ENCODE data around the gene OR56B1. TPM values are rescaled to one million over a fixed set of nuclear protein-coding genes. Genes with fewer than 3 reads are reported as not detected.
"Not testable (repeated sequence)": the region's sequence is repeated elsewhere in the genome, so short reads cannot be mapped to it uniquely, and the experiment has no call there.

OR56B1 gene
- total and polyA plus RNA-seq, 4 donors: not detected

DNA sequence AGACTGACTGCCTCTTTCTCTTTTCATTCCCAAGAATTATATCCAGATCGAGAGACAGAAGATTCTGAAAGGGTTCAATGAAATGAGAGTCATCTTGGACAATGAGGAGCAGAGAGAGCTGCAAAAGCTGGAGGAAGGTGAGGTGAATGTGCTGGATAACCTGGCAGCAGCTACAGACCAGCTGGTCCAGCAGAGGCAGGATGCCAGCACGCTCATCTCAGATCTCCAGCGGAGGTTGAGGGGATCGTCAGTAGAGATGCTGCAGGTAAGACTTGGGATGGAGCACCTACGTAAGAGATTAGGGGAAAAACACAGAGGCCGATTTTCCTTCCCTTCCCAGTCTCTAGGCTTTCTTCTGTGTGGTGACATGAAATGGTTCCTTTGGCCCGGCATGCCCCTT is 38.0 kb upstream of the OR56B1 start:
- Histone ChIP-seq H3K4me1 (ENCODE audit: control insufficient read depth, insufficient read depth, low read length) (no peaks in the 10 kb centered on the region), H3K9me3 (ENCODE audit: control insufficient read depth, insufficient read depth, low read length) (no peaks in the 10 kb centered on the region), H3K27me3 (ENCODE audit: control insufficient read depth, insufficient read depth, low read length) (no peaks in the 10 kb centered on the region), H3K27ac (ENCODE audit: low read depth, low read length) (no peak overlapping the region), H3K36me3 (ENCODE audit: control insufficient read depth, insufficient read depth, low read length) (no peaks in the 10 kb centered on the region), H3K4me3 (ENCODE audit: low read depth, low read length) (no peak overlapping the region)
- no peak for DNase-seq (ENCODE audit: low read depth in 4 of 6, low spot score in 6 of 6)
- WGBS (ENCODE audit: insufficient coverage): 83% methylated on average over 4 of the region's 7 CpGs

DNA sequence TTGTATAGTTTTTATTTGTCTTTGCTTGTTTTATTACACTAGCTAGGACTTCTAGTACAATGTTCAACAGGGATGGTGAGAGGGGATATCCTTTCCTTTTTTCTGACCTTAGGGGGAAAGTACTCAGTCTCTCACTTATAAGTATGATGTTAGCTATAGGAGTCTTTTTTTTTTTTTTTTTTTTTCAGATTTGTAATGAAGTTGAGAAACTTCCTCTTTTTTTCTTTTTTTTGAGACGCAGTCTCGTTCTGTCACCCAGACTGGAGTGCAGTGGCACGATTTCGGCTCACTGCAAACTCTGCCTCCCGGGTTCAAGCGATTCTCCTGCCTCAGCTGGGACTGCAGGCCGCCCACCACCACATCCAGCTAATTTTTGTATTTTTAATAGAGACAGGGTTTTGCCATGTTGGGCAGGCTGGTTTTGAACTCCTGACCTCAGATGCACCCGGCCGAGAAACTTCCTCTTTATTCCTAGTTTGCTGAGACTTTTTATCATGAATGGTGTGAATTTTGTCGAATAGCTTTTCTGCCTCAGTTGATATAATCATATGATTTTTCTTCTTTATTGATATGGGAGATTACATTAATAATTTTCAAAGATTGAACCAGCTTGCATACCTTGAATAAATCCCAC is 35.7 kb upstream of the OR56B1 start:
- H3K36me3 ChIP-seq (ENCODE audit: control insufficient read depth, insufficient read depth, low read length): no peaks in the 10 kb centered on the region
- no peak overlapping the region for H3K27ac ChIP-seq (ENCODE audit: low read depth, low read length)
- WGBS (ENCODE audit: insufficient coverage): 100% methylated on average over 3 of the region's 10 CpGs
- H3K4me1 ChIP-seq (ENCODE audit: control insufficient read depth, insufficient read depth, low read length): no peaks in the 10 kb centered on the region
- peaks cover 2% of the 10 kb centered on the region for H3K9me3 ChIP-seq (ENCODE audit: control insufficient read depth, insufficient read depth, low read length)
- DNase-seq (ENCODE audit: low read depth in 4 of 6, low spot score in 6 of 6): no peak
- H3K4me3 ChIP-seq (ENCODE audit: low read depth, low read length): no peak overlapping the region
- H3K27me3 ChIP-seq (ENCODE audit: control insufficient read depth, insufficient read depth, low read length): no peaks in the 10 kb centered on the region

DNA sequence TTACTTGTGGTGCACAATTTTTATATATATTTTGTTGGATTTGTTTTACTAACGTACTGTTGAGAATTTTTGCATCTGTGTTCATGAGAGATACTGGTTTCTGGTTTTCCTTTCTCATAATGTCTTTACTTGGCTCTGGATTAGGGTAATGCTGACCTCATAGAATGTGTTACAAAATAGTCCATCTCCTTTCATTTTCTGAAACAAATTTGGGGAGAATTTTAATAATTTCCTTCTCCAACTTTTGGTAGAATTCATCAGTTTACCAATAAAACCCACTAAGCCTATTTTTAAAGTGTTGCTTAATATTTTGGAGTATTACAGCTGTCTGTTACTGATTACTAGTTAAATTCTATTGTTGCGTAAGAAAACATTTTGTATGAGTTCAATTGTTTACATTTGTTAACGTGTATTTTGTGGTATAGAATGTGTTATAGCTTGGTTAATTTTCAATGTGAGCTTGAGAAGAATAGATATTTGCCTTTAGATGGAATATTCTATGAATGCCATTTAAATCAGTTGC is 35.1 kb upstream of the OR56B1 start:
- H3K36me3 ChIP-seq (ENCODE audit: control insufficient read depth, insufficient read depth, low read length): no peaks in the 10 kb centered on the region
- H3K27ac ChIP-seq (ENCODE audit: low read depth, low read length): no peak overlapping the region
- H3K4me3 ChIP-seq (ENCODE audit: low read depth, low read length): no peak overlapping the region
- 60% methylated on average over 1 of the region's 3 CpGs for whole genome bisulfite sequencing (ENCODE audit: insufficient coverage)
- DNase-seq (ENCODE audit: low read depth in 4 of 6, low spot score in 6 of 6): no peak
- H3K27me3 ChIP-seq (ENCODE audit: control insufficient read depth, insufficient read depth, low read length): no peaks in the 10 kb centered on the region
- no peaks in the 10 kb centered on the region for H3K4me1 ChIP-seq (ENCODE audit: control insufficient read depth, insufficient read depth, low read length)
- peaks cover 2% of the 10 kb centered on the region for H3K9me3 ChIP-seq (ENCODE audit: control insufficient read depth, insufficient read depth, low read length)

DNA sequence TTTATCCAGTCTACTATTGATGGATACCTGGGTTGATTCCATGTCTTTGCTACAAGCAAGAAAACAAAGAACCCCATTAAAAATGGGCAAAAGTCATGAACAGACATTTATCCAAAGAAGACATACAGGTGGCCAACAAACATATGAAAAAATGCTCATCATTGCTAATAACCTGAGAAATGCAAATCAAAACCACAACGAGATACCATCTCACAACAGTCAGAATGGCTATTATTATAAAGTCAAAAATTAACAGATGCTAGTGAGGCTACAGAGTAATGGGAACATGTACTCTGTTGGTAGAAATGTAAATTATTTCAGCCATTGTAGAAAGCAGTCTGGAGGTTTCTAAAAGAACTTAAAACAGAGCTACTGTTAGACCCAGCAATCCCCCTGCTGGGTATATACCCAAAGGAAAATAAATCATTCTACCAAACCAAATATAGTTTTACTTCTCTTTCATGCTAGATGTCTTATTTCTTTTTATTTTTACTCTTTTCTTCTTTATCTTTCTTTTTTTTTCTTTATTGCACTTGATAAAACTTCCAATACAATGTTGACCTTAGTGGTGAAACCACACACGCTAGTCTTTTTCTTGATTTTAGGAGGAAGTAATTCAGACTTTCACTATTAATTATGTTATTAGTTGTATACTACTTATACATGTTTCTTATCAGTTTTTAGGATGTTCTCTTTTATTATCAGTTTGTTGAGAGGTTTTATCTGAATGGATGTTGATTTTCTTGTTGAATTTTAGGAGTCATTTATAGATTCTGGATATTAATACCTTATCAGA is 32.3 kb upstream of the OR56B1 start:
- H3K9me3 ChIP-seq (ENCODE audit: control insufficient read depth, insufficient read depth, low read length): peaks cover 2% of the 10 kb centered on the region
- H3K36me3 ChIP-seq (ENCODE audit: control insufficient read depth, insufficient read depth, low read length): no peaks in the 10 kb centered on the region
- no peak for DNase-seq (ENCODE audit: low read depth in 4 of 6, low spot score in 6 of 6)
- no peaks in the 10 kb centered on the region for H3K27me3 ChIP-seq (ENCODE audit: control insufficient read depth, insufficient read depth, low read length)
- no CpG with 5 or more reads among the region's 2 CpGs for WGBS (ENCODE audit: insufficient coverage)
- H3K4me1 ChIP-seq (ENCODE audit: control insufficient read depth, insufficient read depth, low read length): no peaks in the 10 kb centered on the region
- no peak overlapping the region for H3K27ac ChIP-seq (ENCODE audit: low read depth, low read length)
- H3K4me3 ChIP-seq (ENCODE audit: low read depth, low read length): no peak overlapping the region

DNA sequence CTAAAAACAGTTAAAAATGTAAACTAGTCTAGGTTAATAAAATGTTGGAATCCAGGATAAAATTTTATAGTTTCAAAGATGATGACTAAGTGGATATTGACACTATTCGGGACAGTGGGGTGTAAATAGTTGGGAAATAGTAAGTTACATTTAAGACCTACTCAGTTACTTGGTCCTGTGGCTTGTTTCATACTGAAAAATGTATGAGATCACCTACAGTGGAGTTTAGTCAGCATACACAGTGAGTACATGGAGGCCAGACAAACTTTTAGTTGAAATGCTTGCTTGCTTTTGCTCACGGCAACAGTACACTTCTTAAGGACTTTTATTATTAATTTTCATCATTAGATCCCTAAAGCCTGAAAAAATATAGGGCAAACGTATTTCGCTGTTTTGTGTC is 30.6 kb upstream of the OR56B1 start:
- H3K27me3 ChIP-seq (ENCODE audit: control insufficient read depth, insufficient read depth, low read length): no peaks in the 10 kb centered on the region
- H3K4me3 ChIP-seq (ENCODE audit: low read depth, low read length): no peak overlapping the region
- no peak for DNase-seq (ENCODE audit: low read depth in 4 of 6, low spot score in 6 of 6)
- no peak overlapping the region for H3K27ac ChIP-seq (ENCODE audit: low read depth, low read length)
- H3K9me3 ChIP-seq (ENCODE audit: control insufficient read depth, insufficient read depth, low read length): peaks cover 2% of the 10 kb centered on the region
- H3K36me3 ChIP-seq (ENCODE audit: control insufficient read depth, insufficient read depth, low read length): no peaks in the 10 kb centered on the region
- no peaks in the 10 kb centered on the region for H3K4me1 ChIP-seq (ENCODE audit: control insufficient read depth, insufficient read depth, low read length)
- WGBS (ENCODE audit: insufficient coverage): no CpG with 5 or more reads among the region's 4 CpGs

DNA sequence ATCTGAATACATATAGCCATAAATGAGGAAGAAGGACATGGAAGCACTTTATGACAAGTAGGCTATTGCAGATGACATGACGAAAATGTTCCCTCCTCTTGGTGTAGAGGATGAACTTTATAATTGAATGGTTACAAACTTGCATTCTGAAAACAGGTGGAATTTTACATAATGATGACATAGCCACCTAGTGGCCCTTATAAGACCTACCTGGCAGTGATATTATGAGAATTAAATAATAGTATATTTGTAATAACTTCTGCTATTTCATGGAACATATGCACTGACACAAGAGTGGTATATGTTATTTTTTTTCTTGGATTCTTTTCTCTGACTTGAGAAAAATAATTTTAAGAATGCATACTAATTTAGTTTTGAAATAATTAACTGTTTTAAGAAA is 23.7 kb upstream of the OR56B1 start:
- no peaks in the 10 kb centered on the region for H3K9me3 ChIP-seq (ENCODE audit: control insufficient read depth, insufficient read depth, low read length)
- no peak overlapping the region for H3K4me3 ChIP-seq (ENCODE audit: low read depth, low read length)
- H3K27ac ChIP-seq (ENCODE audit: low read depth, low read length): no peak overlapping the region
- no peaks in the 10 kb centered on the region for H3K36me3 ChIP-seq (ENCODE audit: control insufficient read depth, insufficient read depth, low read length)
- no peak for DNase-seq (ENCODE audit: low read depth in 4 of 6, low spot score in 6 of 6)
- no CpG with 5 or more reads among the region's 1 CpG for WGBS (ENCODE audit: insufficient coverage)
- no peaks in the 10 kb centered on the region for H3K27me3 ChIP-seq (ENCODE audit: control insufficient read depth, insufficient read depth, low read length)
- H3K4me1 ChIP-seq (ENCODE audit: control insufficient read depth, insufficient read depth, low read length): no peaks in the 10 kb centered on the region

DNA sequence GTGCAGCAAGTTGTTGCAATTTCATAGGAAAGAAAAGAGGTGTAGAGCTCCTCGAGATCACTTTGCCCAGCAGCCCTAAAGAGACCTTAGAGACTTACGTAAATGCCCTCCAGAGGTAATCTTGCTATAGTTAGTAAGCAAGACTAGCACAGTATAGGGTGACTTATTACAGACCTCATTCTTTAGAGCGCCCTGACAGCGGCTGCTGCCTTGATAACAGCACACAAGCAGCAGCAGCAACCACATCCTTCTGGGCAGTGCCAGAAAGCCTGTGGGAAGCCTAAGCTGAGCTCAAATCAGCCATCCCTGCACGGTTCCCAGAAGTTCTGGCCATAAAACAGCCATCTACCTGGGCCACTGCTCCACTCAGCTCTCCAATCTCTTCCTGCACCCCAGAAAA is 22.6 kb upstream of the OR56B1 start:
- no peaks in the 10 kb centered on the region for H3K27me3 ChIP-seq (ENCODE audit: control insufficient read depth, insufficient read depth, low read length)
- no peaks in the 10 kb centered on the region for H3K36me3 ChIP-seq (ENCODE audit: control insufficient read depth, insufficient read depth, low read length)
- no peak overlapping the region for H3K27ac ChIP-seq (ENCODE audit: low read depth, low read length)
- WGBS (ENCODE audit: insufficient coverage): 79% methylated on average over 3 of the region's 5 CpGs
- no peak overlapping the region for H3K4me3 ChIP-seq (ENCODE audit: low read depth, low read length)
- DNase-seq (ENCODE audit: low read depth in 4 of 6, low spot score in 6 of 6): no peak
- no peaks in the 10 kb centered on the region for H3K4me1 ChIP-seq (ENCODE audit: control insufficient read depth, insufficient read depth, low read length)
- H3K9me3 ChIP-seq (ENCODE audit: control insufficient read depth, insufficient read depth, low read length): no peaks in the 10 kb centered on the region

DNA sequence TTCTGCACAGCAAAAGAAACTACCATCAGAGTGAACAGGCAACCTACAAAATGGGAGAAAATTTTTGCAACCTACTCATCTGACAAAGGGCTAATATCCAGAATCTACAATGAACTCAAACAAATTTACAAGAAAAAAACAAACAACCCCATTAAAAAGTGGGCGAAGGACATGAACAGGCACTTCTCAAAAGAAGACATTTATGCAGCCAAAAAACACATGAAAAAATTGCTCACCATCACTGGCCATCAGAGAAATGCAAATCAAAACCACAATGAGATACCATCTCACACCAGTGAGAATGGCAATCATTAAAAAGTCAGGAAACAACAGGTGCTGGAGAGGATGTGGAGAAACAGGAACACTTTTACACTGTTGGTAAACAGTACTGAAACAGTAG is 19.7 kb upstream of the OR56B1 start:
- not testable (repeated sequence) for H3K27ac ChIP-seq (ENCODE audit: low read depth, low read length); DNase-seq (ENCODE audit: low read depth in 4 of 6, low spot score in 6 of 6); H3K4me1 ChIP-seq (ENCODE audit: control insufficient read depth, insufficient read depth, low read length); H3K27me3 ChIP-seq (ENCODE audit: control insufficient read depth, insufficient read depth, low read length); H3K36me3 ChIP-seq (ENCODE audit: control insufficient read depth, insufficient read depth, low read length); H3K4me3 ChIP-seq (ENCODE audit: low read depth, low read length); H3K9me3 ChIP-seq (ENCODE audit: control insufficient read depth, insufficient read depth, low read length)
- WGBS (ENCODE audit: insufficient coverage): no CpG with 5 or more reads among the region's 1 CpG

DNA sequence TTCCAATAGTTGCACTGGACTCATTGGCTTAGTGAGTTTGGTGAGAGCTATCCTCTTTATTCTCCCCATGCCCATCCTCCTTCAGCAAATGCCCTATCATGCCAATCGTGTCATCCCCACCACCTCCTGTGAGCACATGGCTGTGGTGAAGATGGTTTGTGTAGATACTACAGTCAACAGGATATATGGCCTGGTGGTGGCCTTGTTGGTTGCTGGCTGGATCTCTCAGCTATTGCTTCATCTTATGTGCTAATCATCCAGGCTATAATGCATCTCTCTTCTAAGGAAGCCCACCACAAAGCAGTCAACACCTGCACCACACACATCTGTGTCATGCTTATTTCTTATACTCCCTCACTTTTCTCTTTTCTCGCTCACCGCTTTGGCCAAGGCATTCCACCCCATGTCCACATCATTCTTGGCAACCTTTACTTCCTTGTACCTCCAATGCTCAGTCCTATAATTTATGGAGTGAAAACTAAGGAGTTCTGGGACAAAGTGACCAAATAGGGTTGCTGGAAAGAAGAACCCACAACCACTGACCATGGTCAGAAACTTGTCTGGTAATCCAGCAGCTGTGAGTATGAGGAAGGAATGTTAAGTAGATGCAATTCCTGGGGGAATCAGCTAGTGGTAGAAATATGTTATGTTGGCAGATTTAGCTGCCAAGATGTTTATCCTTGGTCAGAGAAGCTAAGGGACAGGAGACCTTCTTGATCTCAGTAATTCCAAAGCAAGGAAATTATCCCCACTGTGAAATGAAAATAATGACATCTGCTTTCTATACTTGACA is 16.3 kb upstream of the OR56B1 start:
- DNase-seq (ENCODE audit: low read depth in 4 of 6, low spot score in 6 of 6): no peak
- WGBS (ENCODE audit: insufficient coverage): no CpG with 5 or more reads among the region's 3 CpGs

More for the DNA sequence above, 16.3 kb upstream of the OR56B1 start:
- no peaks in the 10 kb centered on the region for H3K9me3 ChIP-seq (ENCODE audit: control insufficient read depth, insufficient read depth, low read length)
- H3K36me3 ChIP-seq (ENCODE audit: control insufficient read depth, insufficient read depth, low read length): no peaks in the 10 kb centered on the region
- H3K27ac ChIP-seq (ENCODE audit: low read depth, low read length): no peak overlapping the region
- H3K27me3 ChIP-seq (ENCODE audit: control insufficient read depth, insufficient read depth, low read length): no peaks in the 10 kb centered on the region
- H3K4me3 ChIP-seq (ENCODE audit: low read depth, low read length): no peak overlapping the region
- H3K4me1 ChIP-seq (ENCODE audit: control insufficient read depth, insufficient read depth, low read length): no peaks in the 10 kb centered on the region

All from spinal cord (tissue), 10 donors.